Rectal smooth muscle tissue (tissue), 1 donor: Measurements from ENCODE around the gene DOCK4.

Experiments
- H3K27ac ChIP-seq: one replicate; pipeline ENCODE4 v1.7.0; 2013; ENCODE audit warnings: low read depth, low read length, inconsistent platforms
- H3K27me3 ChIP-seq: one replicate; pipeline ENCODE4 v1.7.0; 2013; ENCODE audit warnings: low read length; ENCODE audit not compliant: control insufficient read depth, insufficient read depth
- H3K36me3 ChIP-seq: one replicate; pipeline ENCODE4 v1.7.0; 2013; ENCODE audit warnings: low read length; ENCODE audit not compliant: control insufficient read depth, insufficient read depth
- H3K4me1 ChIP-seq: one replicate; pipeline ENCODE4 v1.7.0; 2013; ENCODE audit warnings: low read length; ENCODE audit not compliant: control insufficient read depth, insufficient read depth
- H3K4me3 ChIP-seq: one replicate; pipeline ENCODE4 v1.7.0; 2013; ENCODE audit warnings: low read length
- H3K9ac ChIP-seq: one replicate; pipeline ENCODE4 v1.7.0; 2013; ENCODE audit warnings: low read length

DOCK4 gene

DNA sequence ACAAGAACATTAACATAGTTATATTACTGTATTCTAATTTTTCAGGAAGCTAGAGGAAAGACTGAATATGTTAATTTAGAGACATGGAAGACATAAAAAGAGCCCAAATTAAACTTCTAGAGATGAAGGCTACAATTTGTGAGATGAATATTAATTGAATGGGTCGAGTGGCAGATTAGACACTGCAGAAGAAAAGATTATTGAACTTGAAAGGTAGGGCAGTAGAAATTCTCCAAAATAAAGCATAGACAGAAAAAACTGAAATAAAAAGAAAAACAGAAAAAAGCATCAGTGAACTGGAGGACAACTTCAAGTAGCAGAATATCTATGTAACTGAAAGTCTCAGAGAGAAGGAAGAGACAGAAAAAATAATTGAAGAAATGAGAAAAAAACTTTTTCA is 369.6 kb downstream of the DOCK4 start:
- H3K27ac ChIP-seq = no peak overlapping the region
- H3K9ac ChIP-seq = no peak overlapping the region
- no peaks in the 10 kb centered on the region for H3K4me1 ChIP-seq
- H3K36me3 ChIP-seq = no peaks in the 10 kb centered on the region
- no peaks in the 10 kb centered on the region for H3K27me3 ChIP-seq
- H3K4me3 ChIP-seq = no peak overlapping the region

- H3K9ac ChIP-seq = no peak overlapping the region
- H3K4me3 ChIP-seq = no peak overlapping the region
- no peaks in the 10 kb centered on the region for H3K27me3 ChIP-seq
- no peaks in the 10 kb centered on the region for H3K4me1 ChIP-seq
- no peaks in the 10 kb centered on the region for H3K36me3 ChIP-seq
- no peak overlapping the region for H3K27ac ChIP-seq
These were observed 371.1 kb downstream of the DOCK4 start for GRCh38 chr7:111835066-111835465.

GRCh38 chr7:111834367-111834766 is 371.8 kb downstream of the DOCK4 start:
- no peaks in the 10 kb centered on the region for H3K4me1 ChIP-seq
- H3K27ac ChIP-seq = no peak overlapping the region
- no peaks in the 10 kb centered on the region for H3K27me3 ChIP-seq
- no peak overlapping the region for H3K4me3 ChIP-seq
- H3K9ac ChIP-seq = no peak overlapping the region
- H3K36me3 ChIP-seq = no peaks in the 10 kb centered on the region

GRCh38 chr7:111833466-111833865 is 372.7 kb downstream of the DOCK4 start:
- Histone ChIP-seq H3K4me1 (no peaks in the 10 kb centered on the region), H3K27me3 (no peaks in the 10 kb centered on the region), H3K27ac (no peak overlapping the region), H3K36me3 (no peaks in the 10 kb centered on the region), H3K9ac (no peak overlapping the region), H3K4me3 (no peak overlapping the region)

DNA sequence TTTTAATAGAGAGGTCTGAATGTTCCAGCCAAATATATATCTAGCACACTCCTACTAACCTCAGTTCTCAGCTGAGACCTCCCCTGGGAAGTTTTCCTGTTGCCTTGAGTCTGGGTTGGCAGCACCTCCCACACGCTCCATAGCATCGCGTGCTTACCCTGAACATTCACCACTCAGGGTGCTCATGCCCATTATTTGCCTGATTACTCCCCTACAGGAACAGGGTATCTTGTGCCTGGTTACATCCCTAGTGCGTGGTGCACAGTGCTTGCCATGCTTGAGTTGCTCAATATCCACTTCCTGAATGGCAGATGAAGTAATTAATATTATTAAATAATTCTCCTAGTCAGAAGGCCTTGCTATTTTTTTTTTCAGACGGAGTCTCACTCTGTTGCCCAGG is 374.0 kb downstream of the DOCK4 start:
- no peaks in the 10 kb centered on the region for H3K36me3 ChIP-seq
- H3K27me3 ChIP-seq = no peaks in the 10 kb centered on the region
- no peak overlapping the region for H3K9ac ChIP-seq
- no peak overlapping the region for H3K27ac ChIP-seq
- H3K4me1 ChIP-seq = no peaks in the 10 kb centered on the region
- no peak overlapping the region for H3K4me3 ChIP-seq

- no peaks in the 10 kb centered on the region for H3K27me3 ChIP-seq
- H3K27ac ChIP-seq = no peak overlapping the region
- H3K9ac ChIP-seq = no peak overlapping the region
- H3K4me1 ChIP-seq = no peaks in the 10 kb centered on the region
- H3K4me3 ChIP-seq = no peak overlapping the region
- no peaks in the 10 kb centered on the region for H3K36me3 ChIP-seq
These were observed 377.0 kb downstream of the DOCK4 start for GRCh38 chr7:111829221-111829620.

DNA sequence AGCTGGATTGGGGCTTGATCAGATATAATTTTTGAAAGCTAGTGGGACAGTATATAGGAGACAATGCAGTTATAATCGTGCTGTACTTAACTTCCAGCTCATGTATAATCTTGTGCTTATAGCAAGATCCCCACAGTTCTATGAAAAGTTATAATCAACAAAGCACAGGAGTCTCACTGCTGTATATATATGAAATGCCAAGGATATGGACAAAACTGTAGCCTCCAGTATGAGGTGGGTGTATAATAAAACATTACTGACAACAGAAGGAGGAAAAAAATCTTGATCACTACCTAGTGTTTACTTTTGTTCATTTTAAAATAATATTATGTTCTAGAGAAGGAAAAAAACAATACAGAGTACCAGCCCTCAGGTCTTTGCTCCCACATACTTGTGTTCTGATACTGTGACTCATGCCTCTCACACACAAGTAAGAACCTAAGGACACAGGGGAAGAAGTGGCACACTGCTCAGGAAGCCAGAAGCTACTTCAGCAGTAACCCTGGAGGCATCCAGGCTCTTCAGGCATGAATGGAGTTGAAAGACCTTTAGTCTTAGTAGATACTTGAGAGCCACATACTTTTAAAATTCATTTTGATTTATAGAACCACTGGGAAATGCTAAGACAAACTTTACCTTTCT is 378.2 kb downstream of the DOCK4 start:
- Histone ChIP-seq H3K4me1 (no peaks in the 10 kb centered on the region), H3K27ac (no peak overlapping the region), H3K4me3 (no peak overlapping the region), H3K27me3 (no peaks in the 10 kb centered on the region), H3K36me3 (no peaks in the 10 kb centered on the region), H3K9ac (no peak overlapping the region)

DNA sequence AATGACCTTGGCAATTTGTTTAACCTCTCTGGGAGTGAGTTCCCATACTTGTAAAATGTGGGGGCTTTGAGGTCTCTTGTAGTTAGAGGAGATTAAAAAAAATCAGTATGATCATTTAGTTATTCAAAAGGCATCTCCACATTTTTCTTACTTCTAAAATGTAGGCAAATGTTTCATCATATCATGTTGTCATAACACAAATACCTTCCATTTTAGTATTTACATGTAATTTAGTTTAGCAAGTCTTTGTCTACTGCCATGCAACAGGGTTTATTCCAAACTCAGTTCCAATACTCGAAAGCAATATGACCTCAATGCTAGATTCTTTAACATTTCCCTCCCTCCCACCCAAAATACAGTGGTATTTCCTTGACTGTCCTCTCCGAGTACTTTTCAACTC is 381.2 kb downstream of the DOCK4 start:
- Histone ChIP-seq H3K9ac (no peak overlapping the region), H3K36me3 (no peaks in the 10 kb centered on the region), H3K27me3 (no peaks in the 10 kb centered on the region)

GRCh38 chr7:111823826-111824225 is 382.4 kb downstream of the DOCK4 start:
- H3K27ac ChIP-seq = no peak overlapping the region
- H3K27me3 ChIP-seq = no peaks in the 10 kb centered on the region
- H3K36me3 ChIP-seq = no peaks in the 10 kb centered on the region
- no peak overlapping the region for H3K4me3 ChIP-seq
- H3K9ac ChIP-seq = no peak overlapping the region
- H3K4me1 ChIP-seq = no peaks in the 10 kb centered on the region

More for the DNA sequence above, 381.2 kb downstream of the DOCK4 start:
- H3K4me3 ChIP-seq = no peak overlapping the region
- H3K27ac ChIP-seq = no peak overlapping the region
- no peaks in the 10 kb centered on the region for H3K4me1 ChIP-seq

- Histone ChIP-seq H3K36me3 (no peaks in the 10 kb centered on the region), H3K27ac (no peak overlapping the region), H3K9ac (no peak overlapping the region), H3K27me3 (no peaks in the 10 kb centered on the region), H3K4me3 (no peak overlapping the region), H3K4me1 (no peaks in the 10 kb centered on the region)
These were observed 385.2 kb downstream of the DOCK4 start for GRCh38 chr7:111821046-111821445.

GRCh38 chr7:111820621-111821020 is 385.6 kb downstream of the DOCK4 start:
- H3K27me3 ChIP-seq = no peaks in the 10 kb centered on the region
- no peak overlapping the region for H3K27ac ChIP-seq
- no peaks in the 10 kb centered on the region for H3K4me1 ChIP-seq
- no peak overlapping the region for H3K4me3 ChIP-seq
- no peaks in the 10 kb centered on the region for H3K36me3 ChIP-seq
- H3K9ac ChIP-seq = no peak overlapping the region

GRCh38 chr7:111820121-111820520 is 386.1 kb downstream of the DOCK4 start:
- H3K36me3 ChIP-seq = no peaks in the 10 kb centered on the region
- no peak overlapping the region for H3K27ac ChIP-seq
- no peaks in the 10 kb centered on the region for H3K4me1 ChIP-seq
- H3K9ac ChIP-seq = no peak overlapping the region
- no peaks in the 10 kb centered on the region for H3K27me3 ChIP-seq
- H3K4me3 ChIP-seq = no peak overlapping the region

GRCh38 chr7:111815354-111815753 is 390.8 kb downstream of the DOCK4 start:
- no peaks in the 10 kb centered on the region for H3K27me3 ChIP-seq
- no peaks in the 10 kb centered on the region for H3K36me3 ChIP-seq
- no peak overlapping the region for H3K9ac ChIP-seq
- no peak overlapping the region for H3K4me3 ChIP-seq
- H3K27ac ChIP-seq = no peak overlapping the region
- no peaks in the 10 kb centered on the region for H3K4me1 ChIP-seq
